Neuronal stem cell (in vitro differentiated cells): ENCODE data around the gene ARAP3.

Source experiments
- DNase-seq: peaks from one replicate; pipeline ENCODE4 v3.0.0-alpha.2; 2013; ENCODE audit warnings: low spot score
- H2AFZ ChIP-seq: one replicate; pipeline ENCODE4 v1.6.1; 2013; ENCODE audit warnings: mild to moderate bottlenecking, low read length, inconsistent platforms
- H2AK5ac ChIP-seq: 2 replicates; pipeline ENCODE4 v1.6.1; 2013; ENCODE audit warnings: low read depth, mild to moderate bottlenecking, inconsistent platforms, low read length, moderate library complexity, mixed read lengths
- H2BK120ac ChIP-seq: 2 replicates; pipeline ENCODE4 v1.6.1; 2013; ENCODE audit warnings: low read depth, mild to moderate bottlenecking, inconsistent platforms, low read length, moderate library complexity, mixed read lengths
- H2BK12ac ChIP-seq: one replicate; pipeline ENCODE4 v1.6.1; 2013; ENCODE audit warnings: low read length, inconsistent platforms
- H2BK15ac ChIP-seq: 2 replicates; pipeline ENCODE4 v1.6.1; 2013; ENCODE audit warnings: mild to moderate bottlenecking, low read length, inconsistent platforms, mixed read lengths
- H2BK5ac ChIP-seq: one replicate; pipeline ENCODE4 v1.6.1; 2013; ENCODE audit warnings: inconsistent platforms, mild to moderate bottlenecking, low read length, moderate library complexity
- H3K14ac ChIP-seq: one replicate; pipeline ENCODE4 v1.6.1; 2013; ENCODE audit warnings: low read length, inconsistent platforms
- H3K18ac ChIP-seq: 2 replicates; pipeline ENCODE4 v1.6.1; 2013; ENCODE audit warnings: low read length, inconsistent platforms
- H3K23ac ChIP-seq: 2 replicates; pipeline ENCODE4 v1.6.1; 2013; ENCODE audit warnings: low read depth, mild to moderate bottlenecking, mixed read lengths, low read length, inconsistent platforms; ENCODE audit not compliant: poor library complexity
- H3K27ac ChIP-seq: replicated peaks from 3 replicates; pipeline ENCODE4 v1.5.1; 2013; ENCODE audit warnings: low read length, inconsistent platforms
- H3K27me3 ChIP-seq, 3 experiments: 2 replicates each; pipeline ENCODE4 v1.6.1; 2013; ENCODE audit warnings: low read length in 3 of 3, mild to moderate bottlenecking in 2 of 3, inconsistent platforms in 1 of 3, low read depth in 1 of 3, mixed read lengths in 1 of 3, moderate library complexity in 1 of 3; ENCODE audit not compliant: control insufficient read depth in 3 of 3, insufficient read depth in 3 of 3
- H3K36me3 ChIP-seq, 2 donors: replicated peaks in 1 of 2; 2 replicates each; pipeline ENCODE4 v1.6.1; 2013; ENCODE audit warnings: low read length in 2 of 2; ENCODE audit not compliant: control insufficient read depth in 2 of 2, insufficient read depth in 2 of 2
- H3K4ac ChIP-seq: 2 replicates; pipeline ENCODE4 v1.6.1; 2013; ENCODE audit warnings: inconsistent platforms, mild to moderate bottlenecking, low read length, moderate library complexity
- H3K4me1 ChIP-seq, 2 donors: 1 replicate in 1 of 2; 2 replicates in 1 of 2; pipeline ENCODE4 v1.6.1; 2013; ENCODE audit warnings: low read length in 2 of 2, low read depth in 1 of 2; ENCODE audit not compliant: control insufficient read depth in 2 of 2, insufficient read depth in 1 of 2
- H3K4me2 ChIP-seq: one replicate; pipeline ENCODE4 v1.6.1; 2013; ENCODE audit warnings: mild to moderate bottlenecking, low read length, inconsistent platforms; ENCODE audit not compliant: insufficient read depth, poor library complexity, severe bottlenecking
- H3K4me3 ChIP-seq, 2 donors: 2 replicates each; pipeline ENCODE4 v1.5.1; 2013; ENCODE audit warnings: low read length in 2 of 2, mild to moderate bottlenecking in 2 of 2, inconsistent platforms in 1 of 2, moderate library complexity in 1 of 2
- H3K79me1 ChIP-seq: one replicate; pipeline ENCODE4 v1.6.1; 2013; ENCODE audit warnings: low read depth, mild to moderate bottlenecking, inconsistent platforms, low read length, moderate library complexity
- H3K9ac ChIP-seq: one replicate; pipeline ENCODE4 v1.6.1; 2013; ENCODE audit warnings: mild to moderate bottlenecking, low read depth, low read length, inconsistent platforms; ENCODE audit not compliant: poor library complexity
- H3K9me3 ChIP-seq, 2 donors: replicated peaks in 1 of 2; 2 replicates each; pipeline versions ENCODE3 to v1.6.1; 2013; ENCODE audit warnings: low read length in 2 of 2, mild to moderate bottlenecking in 2 of 2, inconsistent platforms in 1 of 2, low read depth in 1 of 2, mixed read lengths in 1 of 2, moderate library complexity in 1 of 2; ENCODE audit not compliant: control insufficient read depth in 2 of 2, insufficient read depth in 1 of 2
- H4K8ac ChIP-seq: one replicate; pipeline ENCODE4 v1.6.1; 2013; ENCODE audit warnings: low read depth, mild to moderate bottlenecking, inconsistent platforms, low read length, moderate library complexity
- H4K91ac ChIP-seq: one replicate; pipeline ENCODE4 v1.6.1; 2013; ENCODE audit warnings: low read length, low read depth, mild to moderate bottlenecking, inconsistent platforms; ENCODE audit not compliant: poor library complexity
- WGBS, 2 donors: extraction: QIAGEN DNeasy Blood & Tissue Kit; methylation state at CpG; one replicate each; pipeline ENCODE4 v1.1.7; 2013; ENCODE audit warnings: missing lambda C conversion rate in 2 of 2, mixed read lengths in 1 of 2; ENCODE audit not compliant: insufficient read length in 2 of 2, insufficient replicate concordance in 1 of 2; ENCODE audit errors: extremely low coverage in 2 of 2; 5-methylcytosine and 5-hydroxymethylcytosine counted together

Gene ARAP3

DNA sequence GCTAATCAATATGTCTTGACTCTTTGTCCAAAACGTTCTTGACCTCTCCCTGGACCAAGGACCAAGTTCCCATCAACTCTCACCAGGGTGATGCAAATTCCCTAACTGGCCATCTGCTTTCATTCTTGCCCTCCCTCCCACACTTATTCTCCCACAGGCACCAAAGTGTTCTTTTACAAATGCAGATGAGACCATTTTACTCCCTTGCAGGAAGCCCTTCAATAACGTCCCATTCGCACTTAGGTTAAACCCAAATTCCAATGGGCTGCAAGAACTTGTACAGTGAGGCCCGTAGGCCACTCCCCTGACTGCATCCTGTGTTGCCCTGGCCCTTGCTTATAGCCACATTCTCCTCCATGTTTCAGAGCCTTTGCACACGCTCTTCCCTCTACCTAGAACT is 7.3 kb downstream of the ARAP3 start:
- Histone ChIP-seq H3K27ac (no peak overlapping the region), H2BK120ac (no peak overlapping the region), H3K27me3 (no peaks in the 10 kb centered on the region), H3K9ac (no peak overlapping the region), H3K36me3 (peaks cover 10 to 54% of the 10 kb centered on the region in 2 donors), H2AFZ (peak overlapping the region; percentile 0), H4K8ac (no peak overlapping the region), H3K14ac (no peak overlapping the region), H2BK12ac (no peak overlapping the region), H3K4me1 (peaks cover 8 to 17% of the 10 kb centered on the region in 2 donors), H3K4me2 (no peak overlapping the region), H3K4me3 (no peak overlapping the region), H3K23ac (no peak overlapping the region), H3K79me1 (peaks cover under 1% of the 10 kb centered on the region), H4K91ac (no peak overlapping the region), H2BK5ac (no peak overlapping the region), H2AK5ac (no peak overlapping the region), H2BK15ac (no peak overlapping the region), H3K4ac (no peak overlapping the region), H3K9me3 (no peaks in the 10 kb centered on the region), H3K18ac (no peak overlapping the region)
- WGBS, 2 donors: no CpG with 5 or more reads among the region's 5 CpGs
- DNase-seq: no peak

DNA sequence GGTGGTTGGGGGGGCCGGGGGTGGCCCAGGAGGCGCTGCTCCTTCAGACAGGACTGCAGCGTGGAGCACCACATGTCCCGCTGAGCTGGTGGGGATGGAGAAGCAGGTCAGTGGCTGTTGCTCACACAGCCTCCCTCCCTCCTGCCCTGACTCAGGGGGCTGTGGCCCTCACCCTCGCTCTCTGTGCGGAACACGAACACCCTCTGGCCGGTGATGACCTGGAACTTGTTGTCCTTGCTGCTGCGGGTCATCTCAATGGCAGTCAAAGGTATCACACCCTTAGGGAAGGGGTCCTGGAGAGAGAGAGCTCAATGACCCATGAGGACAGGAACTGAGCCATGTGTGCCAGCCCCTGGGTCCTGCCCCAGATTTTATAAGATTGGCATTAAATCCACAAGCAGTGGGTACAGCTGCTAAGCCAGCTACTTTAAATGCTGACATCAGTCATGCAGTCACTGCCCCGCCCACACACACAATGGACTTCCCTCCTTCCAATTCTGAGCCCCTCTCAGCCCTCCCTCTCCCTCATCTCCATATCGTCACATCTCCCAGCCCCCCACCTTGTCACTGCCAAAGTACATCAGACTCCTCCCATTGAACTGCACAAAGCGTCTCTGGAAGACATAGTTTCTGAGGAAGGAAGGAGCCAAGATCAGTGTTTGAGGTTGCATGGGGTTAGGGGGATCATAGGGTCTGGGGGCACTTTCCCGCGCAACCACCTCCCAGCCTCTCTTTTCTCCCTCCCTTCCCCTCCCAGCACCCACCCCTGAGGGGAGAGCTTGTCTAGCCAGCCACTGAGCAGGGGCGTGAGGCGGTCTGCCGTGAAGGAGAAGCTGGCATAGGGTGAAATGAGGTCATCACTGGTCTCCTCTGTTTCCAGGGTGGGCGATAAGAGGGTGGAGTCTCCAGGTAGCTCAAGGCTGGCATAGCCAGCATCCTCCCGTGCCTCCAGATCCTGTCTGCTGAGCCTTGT is 8.9 kb downstream of the ARAP3 start:
- H4K8ac ChIP-seq: no peak overlapping the region
- no peak overlapping the region for H4K91ac ChIP-seq
- peak overlapping the region; percentile 31 for H3K4ac ChIP-seq
- no peak overlapping the region for H2AK5ac ChIP-seq
- no peaks in the 10 kb centered on the region for H3K79me1 ChIP-seq
- H2BK5ac ChIP-seq: peak overlapping the region; percentile 10
- H2BK120ac ChIP-seq: no peak overlapping the region
- H3K9ac ChIP-seq: peak overlapping the region; percentile 40
- H3K14ac ChIP-seq: no peak overlapping the region
- no peaks in the 10 kb centered on the region for H3K27me3 ChIP-seq
- no peak overlapping the region for H2BK12ac ChIP-seq
- peaks cover 10 to 60% of the 10 kb centered on the region in 2 donors for H3K36me3 ChIP-seq
- no peak overlapping the region for H3K4me2 ChIP-seq
- H3K23ac ChIP-seq: no peak overlapping the region
- H2AFZ ChIP-seq: peak overlapping the region; percentile 72
- H3K4me1 ChIP-seq: peaks cover 8 to 16% of the 10 kb centered on the region in 2 donors
- H3K18ac ChIP-seq: peak overlapping the region; percentile 54
- H3K9me3 ChIP-seq: no peaks in the 10 kb centered on the region
- WGBS, 2 donors: no CpG with 5 or more reads among the region's 19 CpGs
- H3K4me3 ChIP-seq: no peak overlapping the region
- no peak overlapping the region for H2BK15ac ChIP-seq
- DNase-seq: no peak
- H3K27ac ChIP-seq: no peak overlapping the region

DNA sequence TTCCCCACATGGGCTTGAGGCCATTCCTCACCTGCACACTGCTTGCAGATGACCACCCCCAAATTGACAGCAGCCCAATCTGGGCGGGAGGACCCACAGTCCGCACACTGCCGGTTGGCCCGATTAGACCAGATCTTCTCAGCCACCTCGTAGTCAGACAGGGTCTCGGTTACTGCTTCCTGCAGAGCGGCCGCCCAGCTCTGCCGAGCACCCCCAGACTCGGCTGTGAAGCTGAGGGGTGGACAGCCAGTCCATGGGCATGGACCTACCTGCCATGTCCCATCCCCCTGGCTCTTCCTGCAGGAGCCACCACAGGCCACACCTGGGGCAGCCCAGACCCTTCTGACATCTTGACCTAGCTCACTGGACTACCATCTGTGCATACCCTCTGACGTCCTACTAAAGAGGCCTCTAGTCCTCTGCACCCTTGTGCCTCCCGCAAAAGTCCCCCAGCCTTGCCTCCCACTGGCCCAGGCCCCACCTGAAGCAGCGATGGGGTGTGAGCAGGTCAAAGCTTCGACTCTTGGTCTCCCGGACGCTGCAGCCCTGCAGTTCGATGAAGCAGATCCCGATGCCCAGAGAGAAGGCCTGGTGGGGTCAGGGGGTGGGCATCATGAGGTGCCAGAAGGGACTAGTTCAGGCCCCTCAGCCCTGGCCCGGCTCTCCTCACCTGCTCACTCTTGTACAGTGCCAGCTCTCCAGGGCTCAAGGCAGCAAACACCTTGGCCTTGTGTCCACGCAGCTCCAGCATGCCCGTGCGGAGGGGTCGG is 9.8 kb downstream of the ARAP3 start:
- Histone ChIP-seq H2BK5ac (no peak overlapping the region), H3K4me1 (peaks cover 8 to 16% of the 10 kb centered on the region in 2 donors), H3K4me2 (no peak overlapping the region), H3K18ac (no peak overlapping the region), H2AFZ (peak overlapping the region; percentile 72), H4K91ac (no peak overlapping the region), H3K36me3 (peaks cover 10 to 59% of the 10 kb centered on the region in 2 donors), H3K27me3 (no peaks in the 10 kb centered on the region), H3K9ac (peak overlapping the region; percentile 24), H3K14ac (no peak overlapping the region), H2BK12ac (no peak overlapping the region), H3K23ac (no peak overlapping the region), H2BK120ac (no peak overlapping the region), H3K4ac (no peak overlapping the region), H4K8ac (no peak overlapping the region), H2BK15ac (no peak overlapping the region), H2AK5ac (no peak overlapping the region), H3K9me3 (no peaks in the 10 kb centered on the region), H3K27ac (no peak overlapping the region), H3K79me1 (no peaks in the 10 kb centered on the region), H3K4me3 (no peak overlapping the region)
- no CpG with 5 or more reads among the region's 23 CpGs for WGBS, 2 donors
- DNase-seq: no peak

DNA sequence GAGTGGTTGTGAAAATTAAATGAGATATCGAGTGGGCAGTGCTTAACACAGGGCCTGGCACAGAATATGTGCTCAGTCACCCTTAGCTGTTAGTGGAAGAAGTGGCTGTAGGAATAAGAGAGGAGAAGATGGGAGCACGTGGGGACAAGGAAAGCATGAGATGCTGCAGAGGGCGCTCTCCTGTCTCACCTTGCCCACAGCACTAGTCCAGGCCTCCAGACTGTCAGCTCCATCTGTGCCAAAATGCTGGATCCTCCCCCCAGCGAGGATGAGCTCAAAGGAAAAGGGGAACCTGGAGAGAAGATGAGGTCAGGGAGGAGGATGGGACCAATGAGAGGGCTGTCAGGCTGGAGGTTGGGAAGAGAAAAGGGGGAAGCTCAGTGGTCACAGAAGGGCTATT is 12.5 kb downstream of the ARAP3 start:
- no peak overlapping the region for H4K91ac ChIP-seq
- no peak overlapping the region for H2BK15ac ChIP-seq
- H2BK5ac ChIP-seq: no peak overlapping the region
- H3K9ac ChIP-seq: no peak overlapping the region
- no peak overlapping the region for H3K4me3 ChIP-seq
- peaks cover 5 to 11% of the 10 kb centered on the region in 2 donors for H3K4me1 ChIP-seq
- no peaks in the 10 kb centered on the region for H3K27me3 ChIP-seq
- H2BK120ac ChIP-seq: no peak overlapping the region
- no peak overlapping the region for H3K23ac ChIP-seq
- no peaks in the 10 kb centered on the region for H3K9me3 ChIP-seq
- peaks cover 10 to 50% of the 10 kb centered on the region in 2 donors for H3K36me3 ChIP-seq
- no peak overlapping the region for H4K8ac ChIP-seq
- H3K18ac ChIP-seq: no peak overlapping the region
- no peak overlapping the region for H3K27ac ChIP-seq
- no peak overlapping the region for H3K4ac ChIP-seq
- no peaks in the 10 kb centered on the region for H3K79me1 ChIP-seq
- H3K14ac ChIP-seq: no peak overlapping the region
- no peak overlapping the region for H2AFZ ChIP-seq
- H3K4me2 ChIP-seq: no peak overlapping the region
- no peak for DNase-seq
- WGBS, 2 donors: no CpG with 5 or more reads among the region's 4 CpGs
- H2BK12ac ChIP-seq: no peak overlapping the region
- no peak overlapping the region for H2AK5ac ChIP-seq
